Panc1 (cell line): ENCODE results near the gene EFEMP1. TPM values are rescaled to one million over a fixed set of nuclear protein-coding genes. Genes with fewer than 3 reads are reported as not detected.

Experiments used
- total RNA-seq: library from RNA; stranded (reverse); gene quantifications from one replicate; pipeline ENCODE4 v1.2.1, GENCODE V29; 2021; ENCODE audit not compliant: unreplicated experiment

EFEMP1 gene
- total RNA-seq, 1 experiment from 2014 or later = 15.5 TPM

Other genes with a start within 250 kb of the EFEMP1 start
- 50.1 TPM for gene PNPT1, start 229.9 kb downstream of the EFEMP1 start, total RNA-seq